Measurements from ENCODE around the gene ZNF580. TPM values are rescaled to one million over a fixed set of nuclear protein-coding genes. Genes with fewer than 3 reads are reported as not detected.

Gene ZNF580
- total and polyA plus RNA-seq, 12 donors, result 16.5 to 29.9 (median 21.1) TPM

DNA sequence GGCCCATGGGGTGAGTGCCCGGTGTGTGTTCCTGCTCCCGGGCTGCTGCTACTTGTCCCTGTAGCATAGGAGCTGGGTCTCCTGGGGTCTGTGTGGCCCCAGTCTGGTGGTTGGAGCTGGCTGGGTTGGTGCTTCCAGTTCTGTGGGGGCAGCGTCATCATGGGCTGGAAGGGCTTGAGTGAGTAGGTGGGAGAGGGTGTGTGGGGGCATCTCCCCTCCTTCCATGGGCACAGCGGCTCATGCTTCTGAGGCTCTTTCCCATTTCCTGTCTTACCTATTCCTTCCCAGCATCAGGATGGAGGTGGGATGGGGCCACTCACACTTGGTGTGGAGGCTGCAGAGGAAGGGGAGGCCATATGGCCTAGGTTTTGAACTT lies 26.2 kb downstream of the ZNF580 start:
- H3K27me3 ChIP-seq, result no peaks in the 10 kb centered on the region
- H3K27ac ChIP-seq, result no peak overlapping the region
- WGBS, 2 donors, result 78 to 91% methylated on average over 4 of the region's 4 CpGs
- ATAC-seq (no peak), DNase-seq (no peak)
- no peak overlapping the region for H3K4me3 ChIP-seq
- peaks cover 0 to 97% (median 63%) of the 10 kb centered on the region in 9 donors for H3K36me3 ChIP-seq
- H3K9me3 ChIP-seq, result no peaks in the 10 kb centered on the region
- TF ChIP-seq, protein P1, sequence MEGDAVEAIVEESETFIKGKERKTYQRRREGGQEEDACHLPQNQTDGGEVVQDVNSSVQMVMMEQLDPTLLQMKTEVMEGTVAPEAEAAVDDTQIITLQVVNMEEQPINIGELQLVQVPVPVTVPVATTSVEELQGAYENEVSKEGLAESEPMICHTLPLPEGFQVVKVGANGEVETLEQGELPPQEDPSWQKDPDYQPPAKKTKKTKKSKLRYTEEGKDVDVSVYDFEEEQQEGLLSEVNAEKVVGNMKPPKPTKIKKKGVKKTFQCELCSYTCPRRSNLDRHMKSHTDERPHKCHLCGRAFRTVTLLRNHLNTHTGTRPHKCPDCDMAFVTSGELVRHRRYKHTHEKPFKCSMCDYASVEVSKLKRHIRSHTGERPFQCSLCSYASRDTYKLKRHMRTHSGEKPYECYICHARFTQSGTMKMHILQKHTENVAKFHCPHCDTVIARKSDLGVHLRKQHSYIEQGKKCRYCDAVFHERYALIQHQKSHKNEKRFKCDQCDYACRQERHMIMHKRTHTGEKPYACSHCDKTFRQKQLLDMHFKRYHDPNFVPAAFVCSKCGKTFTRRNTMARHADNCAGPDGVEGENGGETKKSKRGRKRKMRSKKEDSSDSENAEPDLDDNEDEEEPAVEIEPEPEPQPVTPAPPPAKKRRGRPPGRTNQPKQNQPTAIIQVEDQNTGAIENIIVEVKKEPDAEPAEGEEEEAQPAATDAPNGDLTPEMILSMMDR (IDR thresholded peaks at IDR 0.05), result no peak
- H3K4me1 ChIP-seq, result peaks cover 0 to 15% (median 4%) of the 10 kb centered on the region in 9 donors
- intact Hi-C loops (cut with DNase I), result no loop called here

DNA sequence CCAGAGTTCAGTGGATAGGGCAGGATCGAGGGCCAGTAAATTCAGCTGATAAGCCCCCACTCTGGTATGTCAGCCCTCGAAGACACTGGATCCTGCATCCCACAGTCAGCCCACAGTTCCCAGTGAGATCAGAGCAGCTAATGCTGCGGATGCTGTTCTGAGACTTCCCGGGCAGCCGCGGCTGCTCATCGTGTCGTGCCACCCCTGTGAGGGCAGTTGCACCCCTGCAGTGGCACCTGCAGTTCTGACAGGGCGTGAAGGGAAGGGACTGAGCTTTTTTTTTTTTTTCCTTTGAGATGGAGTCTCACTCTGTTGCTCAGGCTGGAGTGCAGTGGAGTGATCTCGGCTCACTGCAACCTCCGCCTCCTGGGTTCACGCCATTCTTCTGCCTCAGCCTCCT lies 26.7 kb downstream of the ZNF580 start:
- ATAC-seq, result no peak
- WGBS, 2 donors, result 76 to 77% methylated on average over 12 of the region's 12 CpGs
- H3K9me3 ChIP-seq, result no peaks in the 10 kb centered on the region
- intact Hi-C loops (cut with DNase I), result no loop called here
- H3K27me3 ChIP-seq, result no peaks in the 10 kb centered on the region
- peaks cover 0 to 97% (median 60%) of the 10 kb centered on the region in 9 donors for H3K36me3 ChIP-seq
- peaks cover 0 to 15% (median 4%) of the 10 kb centered on the region in 9 donors for H3K4me1 ChIP-seq
- no peak for DNase-seq
- H3K27ac ChIP-seq, result no peak overlapping the region
- TF ChIP-seq, protein P1 (IDR thresholded peaks at IDR 0.05), result no peak
- no peak overlapping the region for H3K4me3 ChIP-seq

DNA sequence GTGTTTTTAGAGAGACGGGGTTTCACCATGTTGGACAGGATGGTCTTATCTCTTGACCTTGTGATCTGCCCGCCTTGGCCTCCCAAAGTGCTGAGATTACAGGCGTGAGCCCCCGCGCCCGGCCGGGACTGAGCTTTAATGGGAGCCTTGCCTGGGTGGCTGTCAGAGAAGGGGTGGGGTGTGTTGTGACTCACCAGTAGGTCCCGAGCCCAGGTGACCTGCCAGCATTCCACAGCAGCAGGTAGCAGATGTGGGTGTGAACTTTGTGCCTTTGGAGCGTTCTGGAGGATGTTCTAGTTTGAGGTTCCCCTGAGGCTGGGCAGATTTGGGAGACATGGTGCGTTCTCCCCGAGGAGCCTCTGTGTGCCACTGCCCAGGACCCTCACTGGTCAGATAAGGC lies 27.2 kb downstream of the ZNF580 start:
- peaks cover 0 to 97% (median 56%) of the 10 kb centered on the region in 9 donors for H3K36me3 ChIP-seq
- no peak for ATAC-seq

DNA sequence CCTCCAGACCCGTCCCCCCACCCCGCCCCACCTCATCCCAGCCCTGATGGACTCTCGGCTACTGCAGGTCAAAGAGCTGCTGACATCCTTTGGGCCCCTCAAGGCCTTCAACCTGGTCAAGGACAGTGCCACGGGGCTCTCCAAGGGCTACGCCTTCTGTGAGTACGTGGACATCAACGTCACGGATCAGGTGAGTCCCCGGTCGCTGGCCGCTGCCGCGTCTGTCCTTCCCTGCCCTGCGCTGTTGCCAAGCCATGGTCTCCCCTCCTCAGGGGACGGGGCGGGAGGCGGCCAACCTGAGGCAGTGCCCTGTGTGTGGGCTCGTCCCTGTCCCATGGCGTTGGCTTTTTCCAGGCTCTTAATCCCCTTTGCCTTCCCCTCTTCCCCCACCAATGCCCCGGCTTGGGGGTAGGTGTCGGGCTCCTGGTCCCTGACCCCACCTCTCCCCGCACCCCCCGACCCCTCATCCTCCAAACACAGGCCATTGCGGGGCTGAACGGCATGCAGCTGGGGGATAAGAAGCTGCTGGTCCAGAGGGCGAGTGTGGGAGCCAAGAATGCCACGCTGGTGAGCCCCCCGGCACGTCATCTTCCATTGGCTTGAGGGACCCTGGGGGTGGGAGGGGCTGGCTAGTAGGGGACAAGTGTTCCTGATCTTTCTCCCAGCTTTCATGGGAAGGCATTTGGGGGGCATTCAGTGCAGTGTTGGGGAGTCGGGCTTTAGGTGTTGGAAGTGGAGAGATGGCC lies 28.0 kb downstream of the ZNF580 start:
- WGBS, 2 donors, result 87 to 89% methylated on average over 30 of the region's 30 CpGs
- ATAC-seq (no peak), DNase-seq (no peak)
- peaks cover 0 to 15% (median 6%) of the 10 kb centered on the region in 9 donors for H3K4me1 ChIP-seq
- H3K27ac ChIP-seq, result no peak overlapping the region
- no peak overlapping the region for H3K4me3 ChIP-seq
- H3K9me3 ChIP-seq, result no peaks in the 10 kb centered on the region
- H3K36me3 ChIP-seq, result peaks cover 0 to 97% (median 48%) of the 10 kb centered on the region in 9 donors
- intact Hi-C loops (cut with DNase I), result no loop called here
- H3K27me3 ChIP-seq, result no peaks in the 10 kb centered on the region
- TF ChIP-seq, protein P1 (IDR thresholded peaks at IDR 0.05), result no peak

More for the DNA sequence above, 27.2 kb downstream of the ZNF580 start:
- no peak overlapping the region for H3K4me3 ChIP-seq
- H3K9me3 ChIP-seq, result no peaks in the 10 kb centered on the region
- peaks cover 0 to 15% (median 4%) of the 10 kb centered on the region in 9 donors for H3K4me1 ChIP-seq
- intact Hi-C loops (cut with DNase I), result no loop called here
- no peak overlapping the region for H3K27ac ChIP-seq
- WGBS, 2 donors, result 55 to 62% methylated on average over 11 of the region's 11 CpGs
- TF ChIP-seq, protein P1 (IDR thresholded peaks at IDR 0.05), result no peak
- no peak for DNase-seq
- H3K27me3 ChIP-seq, result no peaks in the 10 kb centered on the region

Measured in heart right ventricle (tissue), 16 donors.